GM23338 (cell line): ENCODE results near the gene NT5DC3. TPM values are rescaled to one million over a fixed set of nuclear protein-coding genes. Genes with fewer than 3 reads are reported as not detected.

Experiments used
- ATAC-seq: fragments of 200-7000 bp; cut with Tn5 transposase; 3 replicates; pipeline ENCODE4 v1.9.1; 2020
- DNase-seq: peaks from one replicate; pipeline ENCODE4 v3.0.0-alpha.2; 2015; ENCODE audit warnings: low spot score
- H2AFZ ChIP-seq: fragments of 200-600 bp; sonication (generic); 2 replicates; pipeline ENCODE4 v1.8.0; 2016; ENCODE audit warnings: antibody characterized with exemption, mild to moderate bottlenecking, moderate library complexity
- H3F3A ChIP-seq: fragments of 200-600 bp; sonication (generic); replicated peaks from 2 replicates; pipeline ENCODE4 v1.8.0; 2017; ENCODE audit warnings: antibody characterized with exemption, mixed run types, low read depth
- H3K27ac ChIP-seq: fragments of 200-600 bp; sonication (generic); 2 replicates; pipeline ENCODE4 v1.6.1; 2016; ENCODE audit warnings: low read depth
- H3K27me3 ChIP-seq: fragments of 200-600 bp; sonication (generic); 2 replicates; pipeline ENCODE4 v1.8.0; 2016; ENCODE audit warnings: mild to moderate bottlenecking, mixed run types, moderate library complexity; ENCODE audit not compliant: insufficient read depth
- H3K36me3 ChIP-seq: fragments of 200-600 bp; sonication (generic); 2 replicates; pipeline ENCODE4 v1.8.0; 2016; ENCODE audit warnings: mild to moderate bottlenecking; ENCODE audit not compliant: insufficient read depth
- H3K4me1 ChIP-seq: fragments of 200-600 bp; sonication (generic); 2 replicates; pipeline ENCODE4 v1.8.0; 2016; ENCODE audit warnings: mild to moderate bottlenecking, moderate library complexity; ENCODE audit not compliant: insufficient read depth
- H3K4me2 ChIP-seq: fragments of 200-600 bp; sonication (generic); 2 replicates; pipeline ENCODE4 v1.7.1; 2017; ENCODE audit warnings: mixed run types
- H3K4me3 ChIP-seq: fragments of 200-600 bp; sonication (generic); 2 replicates; pipeline ENCODE4 v1.6.1; 2016; ENCODE audit warnings: mixed run types
- H3K79me2 ChIP-seq: fragments of 200-600 bp; sonication (generic); replicated peaks from 2 replicates; pipeline ENCODE4 v1.8.0; 2017; ENCODE audit warnings: mild to moderate bottlenecking; ENCODE audit not compliant: insufficient read depth
- H3K9me2 ChIP-seq: fragments of 200-600 bp; sonication (generic); 2 replicates; pipeline ENCODE4 v1.8.0; 2017; ENCODE audit not compliant: insufficient read depth
- H4K20me1 ChIP-seq: fragments of 200-600 bp; sonication (generic); replicated peaks from 2 replicates; pipeline ENCODE4 v1.8.0; 2017; ENCODE audit warnings: mild to moderate bottlenecking; ENCODE audit not compliant: insufficient read depth
- H3K27ac Mint-ChIP-seq: 2 replicates; pipeline ENCODE4 v1.8.0; 2020; ENCODE audit warnings: inconsistent platforms, mild to moderate bottlenecking, moderate library complexity, mixed read lengths
- H3K27me3 Mint-ChIP-seq: 3 replicates; pipeline ENCODE4 v1.8.0; 2022; ENCODE audit warnings: low read depth, mild to moderate bottlenecking, moderate library complexity, mixed read lengths, inconsistent platforms; ENCODE audit not compliant: insufficient read depth, poor library complexity
- H3K36me3 Mint-ChIP-seq: 3 replicates; pipeline ENCODE4 v1.8.0; 2021; ENCODE audit warnings: low read depth, mild to moderate bottlenecking, inconsistent platforms, moderate library complexity, mixed read lengths
- H3K4me1 Mint-ChIP-seq: 3 replicates; pipeline ENCODE4 v1.8.0; 2020; ENCODE audit warnings: mild to moderate bottlenecking, inconsistent platforms, mixed read lengths
- H3K4me3 Mint-ChIP-seq: 3 replicates; pipeline ENCODE4 v1.8.0; 2021; ENCODE audit warnings: moderate library complexity, mild to moderate bottlenecking, inconsistent platforms, mixed read lengths
- H3K9me3 Mint-ChIP-seq: 3 replicates; pipeline ENCODE4 v1.8.0; 2020; ENCODE audit warnings: moderate library complexity, mild to moderate bottlenecking, inconsistent platforms, mixed read lengths
- CREB1 ChIP-seq: fragments of 250-450 bp; sonication (Bioruptor Pico); IDR thresholded peaks from 2 replicates; pipeline ENCODE4 v1.5.0; 2020; ENCODE audit warnings: low read depth, mild to moderate bottlenecking, moderate library complexity
- CTCF ChIP-seq, 2 experiments: fragments of 200-600 bp in 1 of 2; sonication (generic) in 1 of 2; conservative IDR thresholded peaks; 2 replicates each; pipeline versions ENCODE4 v1.5.1 to v1.6.1; 2016 to 2017; ENCODE audit warnings: antibody characterized with exemption in 2 of 2, low read depth in 2 of 2, mild to moderate bottlenecking in 2 of 2, moderate library complexity in 1 of 2
- ETS1 ChIP-seq: IDR thresholded peaks from 2 replicates; pipeline ENCODE4 v1.6.1; 2016; ENCODE audit warnings: antibody characterized with exemption
- EZH2 ChIP-seq: fragments of 200-600 bp; sonication (generic); IDR thresholded peaks from one replicate; pipeline ENCODE4 v1.8.0; 2017; ENCODE audit warnings: antibody characterized with exemption, mild to moderate bottlenecking, low read depth; ENCODE audit not compliant: unreplicated experiment
- EZH2phosphoT487 ChIP-seq: fragments of 200-600 bp; sonication (generic); IDR thresholded peaks from one replicate; pipeline ENCODE4 v1.8.1; 2018; ENCODE audit warnings: antibody characterized with exemption; ENCODE audit not compliant: unreplicated experiment
- JUNB ChIP-seq: IDR thresholded peaks from one replicate; pipeline ENCODE4 v1.6.1; 2016; ENCODE audit warnings: antibody characterized with exemption; ENCODE audit not compliant: unreplicated experiment
- NANOG ChIP-seq: IDR thresholded peaks from 2 replicates; pipeline ENCODE4 v1.6.1; 2016; ENCODE audit warnings: antibody characterized with exemption, borderline replicate concordance
- POLR2AphosphoS5 ChIP-seq: IDR thresholded peaks from 2 replicates; pipeline ENCODE4 v1.6.1; 2016; ENCODE audit warnings: antibody characterized with exemption, low read depth
- REST ChIP-seq: IDR thresholded peaks from one replicate; pipeline ENCODE4 v1.6.1; 2018; ENCODE audit warnings: antibody characterized with exemption; ENCODE audit not compliant: unreplicated experiment
- STAT1 ChIP-seq: IDR thresholded peaks from one replicate; pipeline ENCODE4 v1.6.1; 2016; ENCODE audit warnings: antibody characterized with exemption; ENCODE audit not compliant: unreplicated experiment
- ZNF114 ChIP-seq: fragments of 250-450 bp; sonication (Bioruptor Pico); IDR thresholded peaks from 2 replicates; pipeline ENCODE4 v1.5.0; 2020; ENCODE audit warnings: mild to moderate bottlenecking, moderate library complexity
- ZNF331 ChIP-seq: fragments of 250-450 bp; sonication (Bioruptor Pico); IDR thresholded peaks from 2 replicates; pipeline ENCODE4 v1.5.0; 2020; ENCODE audit warnings: low read depth, mild to moderate bottlenecking, moderate library complexity
- ZNF462 ChIP-seq: fragments of 250-450 bp; sonication (Bioruptor Pico); IDR thresholded peaks from 2 replicates; pipeline ENCODE4 v1.5.0; 2020; ENCODE audit warnings: mild to moderate bottlenecking, moderate library complexity
- polyA plus RNA-seq: library from polyadenylated mRNA; unstranded; fragments of >200 nt; fragmentation: Nextera tagmentation; extraction: Ambion mirVana; gene quantifications from 2 replicates; pipeline ENCODE4 v1.2.1, GENCODE V29; 2016
- total RNA-seq: library from RNA; depleted of rRNA; stranded (reverse); fragments of >200 nt; shearing (Covaris generic); gene quantifications from 2 replicates; pipeline ENCODE4 v1.2.3, GENCODE V29; 2014

The NT5DC3 gene
- total and polyA plus RNA-seq, 2 experiments from 2014 or later = 2.2 to 12.5 TPM

- H3K36me3 ChIP-seq = peaks cover 6% of the 10 kb centered on the region; the same call in 1 of the 2 replicates
- H3K79me2 ChIP-seq = peaks cover 93% of the 10 kb centered on the region
- no peaks in the 10 kb centered on the region; the same call in 1 of the 2 replicates for H3K4me1 ChIP-seq
- H3K4me3 ChIP-seq = no peak overlapping the region
- no peak overlapping the region for H3K4me2 ChIP-seq
- H3K27ac ChIP-seq = no peak overlapping the region
- no peaks in the 10 kb centered on the region for H3K27me3 ChIP-seq
- H3K4me1 Mint-ChIP-seq = peaks cover 27% of the 10 kb centered on the region
- TF ChIP-seq EZH2 = no peak
- TF ChIP-seq ZNF331 (CRISPR knock-in tag) = no peak
- no peak for TF ChIP-seq NANOG
- TF ChIP-seq CREB1 (CRISPR knock-in tag) = no peak
- no peak for TF ChIP-seq CTCF (conservative IDR thresholded peaks at IDR 0.05; ENCODE audit: low read depth in 2 of 2)
- TF ChIP-seq STAT1 = no peak
- no peak for TF ChIP-seq REST
- no peak for TF ChIP-seq EZH2phosphoT487
- no peak for TF ChIP-seq JUNB
- TF ChIP-seq POLR2AphosphoS5 = no peak
- no peak for TF ChIP-seq ETS1
- TF ChIP-seq ZNF462 (CRISPR knock-in tag) = no peak
- TF ChIP-seq ZNF114 (CRISPR knock-in tag) = no peak
- DNase-seq = no peak
- no peak overlapping the region for H3K4me3 Mint-ChIP-seq
- H3F3A ChIP-seq = no peaks in the 10 kb centered on the region
- ATAC-seq = no peak
- H3K9me2 ChIP-seq = no peaks in the 10 kb centered on the region
- peaks cover 19% of the 10 kb centered on the region for H3K36me3 Mint-ChIP-seq
- peaks cover 2% of the 10 kb centered on the region for H3K27me3 Mint-ChIP-seq
- H3K27ac Mint-ChIP-seq = no peak overlapping the region
- H3K9me3 Mint-ChIP-seq = peaks cover 8% of the 10 kb centered on the region
- no peak overlapping the region for H2AFZ ChIP-seq
- peaks cover 15% of the 10 kb centered on the region for H4K20me1 ChIP-seq
Measured at GRCh38 chr12:103830730-103831320, 10.2 kb downstream of the NT5DC3 start.
